Measurements from ENCODE around the gene DMPK. TPM values are rescaled to one million over a fixed set of nuclear protein-coding genes. Genes with fewer than 3 reads are reported as not detected.
"Not testable (repeated sequence)": the region's sequence is repeated elsewhere in the genome, so short reads cannot be mapped to it uniquely, and the experiment has no call there.

DMPK gene
- total RNA-seq, 1 donor from 2014 or later = 42.6 TPM

DNA sequence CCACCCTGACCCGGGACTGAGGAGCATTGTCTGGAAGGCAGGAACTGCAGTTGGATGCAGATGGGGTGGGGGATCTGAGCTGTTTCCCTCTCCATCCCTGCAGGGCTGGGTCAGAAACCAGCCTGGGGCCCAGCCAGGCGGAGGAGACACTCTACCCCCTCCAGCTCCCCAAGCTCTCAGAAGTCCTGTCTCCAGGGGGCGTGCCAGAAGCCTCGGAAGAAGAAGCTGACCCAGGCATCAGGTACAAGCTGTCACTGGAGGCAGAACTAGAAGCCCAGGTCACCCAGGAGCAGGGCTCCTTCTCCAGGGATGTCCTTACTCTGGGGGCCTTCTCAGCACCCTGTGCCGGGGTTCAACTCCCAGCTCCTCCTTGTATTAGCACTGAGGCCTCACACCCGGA, 28.7 kb downstream of the DMPK start:
- ATAC-seq = no peak

GRCh38 chr19:45752639-45753038, 29.7 kb downstream of the DMPK start:
- H3K4me3 ChIP-seq = no peak overlapping the region
- no peak for DNase-seq
- H3K27ac ChIP-seq = no peak overlapping the region
- intact Hi-C loops (cut with DNase I) = no loop called here
- H3K9me3 ChIP-seq = no peaks in the 10 kb centered on the region
- no peak for ATAC-seq
- no peaks in the 10 kb centered on the region for H3K27me3 ChIP-seq (ENCODE audit: low read depth)
- TF ChIP-seq, protein P1, sequence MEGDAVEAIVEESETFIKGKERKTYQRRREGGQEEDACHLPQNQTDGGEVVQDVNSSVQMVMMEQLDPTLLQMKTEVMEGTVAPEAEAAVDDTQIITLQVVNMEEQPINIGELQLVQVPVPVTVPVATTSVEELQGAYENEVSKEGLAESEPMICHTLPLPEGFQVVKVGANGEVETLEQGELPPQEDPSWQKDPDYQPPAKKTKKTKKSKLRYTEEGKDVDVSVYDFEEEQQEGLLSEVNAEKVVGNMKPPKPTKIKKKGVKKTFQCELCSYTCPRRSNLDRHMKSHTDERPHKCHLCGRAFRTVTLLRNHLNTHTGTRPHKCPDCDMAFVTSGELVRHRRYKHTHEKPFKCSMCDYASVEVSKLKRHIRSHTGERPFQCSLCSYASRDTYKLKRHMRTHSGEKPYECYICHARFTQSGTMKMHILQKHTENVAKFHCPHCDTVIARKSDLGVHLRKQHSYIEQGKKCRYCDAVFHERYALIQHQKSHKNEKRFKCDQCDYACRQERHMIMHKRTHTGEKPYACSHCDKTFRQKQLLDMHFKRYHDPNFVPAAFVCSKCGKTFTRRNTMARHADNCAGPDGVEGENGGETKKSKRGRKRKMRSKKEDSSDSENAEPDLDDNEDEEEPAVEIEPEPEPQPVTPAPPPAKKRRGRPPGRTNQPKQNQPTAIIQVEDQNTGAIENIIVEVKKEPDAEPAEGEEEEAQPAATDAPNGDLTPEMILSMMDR (IDR thresholded peaks at IDR 0.05) = no peak
- no peaks in the 10 kb centered on the region for H3K36me3 ChIP-seq
- H3K4me1 ChIP-seq = no peaks in the 10 kb centered on the region

More for the DNA sequence above, 28.7 kb downstream of the DMPK start:
- Histone ChIP-seq H3K9me3 (no peaks in the 10 kb centered on the region), H3K4me1 (no peaks in the 10 kb centered on the region), H3K27me3 (ENCODE audit: low read depth) (no peaks in the 10 kb centered on the region), H3K36me3 (no peaks in the 10 kb centered on the region), H3K27ac (no peak overlapping the region), H3K4me3 (no peak overlapping the region)
- no peak for DNase-seq
- intact Hi-C loops (cut with DNase I) = no loop called here
- TF ChIP-seq, protein P1 (IDR thresholded peaks at IDR 0.05) = no peak

DNA sequence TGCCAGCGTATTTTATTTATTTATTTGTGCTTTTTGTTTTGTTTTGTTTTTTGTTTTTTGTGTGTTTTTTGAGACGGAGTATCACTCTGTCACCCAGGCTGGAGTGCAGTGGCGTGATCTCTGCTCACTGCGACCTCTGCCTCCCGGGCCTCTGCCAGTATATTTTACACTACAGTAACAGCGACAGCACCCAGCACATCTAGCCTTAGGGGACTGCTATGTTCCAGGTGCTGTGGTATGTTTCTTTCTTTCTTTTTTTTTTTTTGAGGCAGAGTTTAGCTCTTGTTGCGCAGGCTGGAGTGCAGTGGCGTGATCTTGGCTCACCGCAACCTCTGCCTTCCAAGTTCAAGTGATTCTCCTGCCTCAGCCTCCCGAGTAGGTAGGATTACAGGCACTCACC, 30.8 kb downstream of the DMPK start:
- H3K27me3 ChIP-seq (ENCODE audit: low read depth); H3K9me3 ChIP-seq; H3K27ac ChIP-seq; H3K36me3 ChIP-seq; DNase-seq; intact Hi-C loops (cut with DNase I); ATAC-seq; H3K4me3 ChIP-seq; H3K4me1 ChIP-seq: not testable (repeated sequence)

DNA sequence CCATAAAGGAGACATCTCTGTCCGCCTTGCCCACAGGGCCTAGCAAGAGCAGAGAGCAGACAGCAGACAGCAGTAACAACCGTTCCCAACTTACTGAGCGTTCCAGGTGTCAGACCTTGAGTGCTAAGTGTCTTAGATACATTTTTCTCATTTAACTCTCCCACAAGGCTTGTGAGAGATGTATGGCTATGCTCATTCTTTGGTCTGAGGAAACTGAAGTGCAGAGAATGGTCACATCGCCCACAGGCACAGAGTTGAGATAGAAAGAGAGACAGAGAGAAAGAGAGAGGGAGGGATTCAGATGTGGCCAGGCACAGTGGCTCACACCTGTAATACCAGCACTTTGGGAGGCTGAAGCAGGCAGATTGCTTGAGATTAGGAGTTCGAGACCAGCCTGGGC, 34.8 kb downstream of the DMPK start:
- intact Hi-C loops (cut with DNase I) = no loop called here
- H3K4me1 ChIP-seq = no peaks in the 10 kb centered on the region
- H3K27ac ChIP-seq = no peak overlapping the region
- no peaks in the 10 kb centered on the region for H3K27me3 ChIP-seq (ENCODE audit: low read depth)
- TF ChIP-seq, protein P1 (IDR thresholded peaks at IDR 0.05) = no peak
- no peak for DNase-seq
- ATAC-seq = no peak
- H3K36me3 ChIP-seq = no peaks in the 10 kb centered on the region
- no peaks in the 10 kb centered on the region for H3K9me3 ChIP-seq
- H3K4me3 ChIP-seq = no peak overlapping the region

GRCh38 chr19:45746866-45747265, 35.4 kb downstream of the DMPK start:
- Histone ChIP-seq H3K27me3 (ENCODE audit: low read depth) (no peaks in the 10 kb centered on the region), H3K9me3 (no peaks in the 10 kb centered on the region), H3K36me3 (no peaks in the 10 kb centered on the region), H3K4me3 (no peak overlapping the region), H3K4me1 (no peaks in the 10 kb centered on the region), H3K27ac (no peak overlapping the region)
- DNase-seq = no peak
- TF ChIP-seq, protein P1 (IDR thresholded peaks at IDR 0.05) = no peak
- intact Hi-C loops (cut with DNase I) = no loop called here
- no peak for ATAC-seq

- no peak for ATAC-seq
- Histone ChIP-seq H3K27me3 (ENCODE audit: low read depth) (no peaks in the 10 kb centered on the region), H3K36me3 (no peaks in the 10 kb centered on the region), H3K4me1 (no peaks in the 10 kb centered on the region), H3K9me3 (no peaks in the 10 kb centered on the region), H3K27ac (no peak overlapping the region), H3K4me3 (no peak overlapping the region)
- intact Hi-C loops (cut with DNase I) = no loop called here
- DNase-seq = no peak
- TF ChIP-seq, protein P1 (IDR thresholded peaks at IDR 0.05) = no peak
These were observed 36.7 kb downstream of the DMPK start for GRCh38 chr19:45745606-45746005.

Measured in lower lobe of right lung (tissue), 2 donors.